Endothelial cell of umbilical vein (primary cell): Measurements from ENCODE around the gene TMEM74B. TPM values are rescaled to one million over a fixed set of nuclear protein-coding genes. Genes with fewer than 3 reads are reported as not detected.

Source experiments
- BruUV-seq: library from RNA; stranded (reverse); fragments of 400-500 nt; replicated peaks from 2 replicates; lab custom pipeline; 2021; lab: Mats Ljungman, UMichigan
- CTCF ChIA-PET: fragments of 300-600, 350-600 bp; sonication (Branson Sonifier 250); formaldehyde crosslinking; loops from one replicate; lab custom pipeline; 2021; ENCODE audit warnings: antibody characterized with exemption, inconsistent platforms; lab: Charles Lee
- POLR2A ChIA-PET: fragments of 300-600, 350-600 bp; sonication (Branson Sonifier 250); formaldehyde crosslinking; loops from one replicate; lab custom pipeline; 2021; ENCODE audit warnings: antibody characterized with exemption, inconsistent platforms; lab: Charles Lee
- DNase-seq: peaks from one replicate; pipeline ENCODE4 v3.0.0-alpha.2; 2011; ENCODE audit warnings: low read depth, low spot score
- FAIRE-seq: peaks from 2 replicates; lab custom pipeline; 2011; peaks lifted over from hg19 to GRCh38; lab: Jason Lieb, UNC
- H2AFZ ChIP-seq: 2 replicates; pipeline ENCODE4 v1.6.0; 2012; ENCODE audit warnings: low read depth, low read length, control low read depth, inconsistent platforms
- H3K27ac ChIP-seq: 2 replicates; pipeline ENCODE4 v1.5.1; 2011; ENCODE audit warnings: low read depth, mild to moderate bottlenecking, control low read depth, low read length, moderate library complexity; ENCODE audit not compliant: insufficient read depth
- H3K27me3 ChIP-seq, 2 experiments: 2 replicates each; pipeline versions ENCODE4 v1.6.0 to v1.6.1; 2011; ENCODE audit warnings: low read length in 2 of 2, mixed read lengths in 1 of 2; ENCODE audit not compliant: control insufficient read depth in 2 of 2, insufficient read depth in 2 of 2
- H3K36me3 ChIP-seq, 2 experiments: 2 replicates in 1 of 2; 3 replicates in 1 of 2; pipeline ENCODE4 v1.5.1; 2011; ENCODE audit warnings: low read length in 2 of 2, mild to moderate bottlenecking in 1 of 2, moderate library complexity in 1 of 2; ENCODE audit not compliant: control insufficient read depth in 2 of 2, insufficient read depth in 2 of 2; ENCODE audit errors: extremely low read depth in 1 of 2
- H3K4me1 ChIP-seq: 3 replicates; pipeline ENCODE4 v1.5.1; 2011; ENCODE audit warnings: mild to moderate bottlenecking, low read length; ENCODE audit not compliant: control insufficient read depth, insufficient read depth; ENCODE audit errors: extremely low read depth
- H3K4me2 ChIP-seq: 2 replicates; pipeline ENCODE4 v1.6.1; 2011; ENCODE audit warnings: low read length, control low read depth, mixed read lengths; ENCODE audit not compliant: insufficient read depth
- H3K4me3 ChIP-seq, 3 experiments: fragments of 200-600 bp in 1 of 3; sonication (generic), shearing (Covaris generic) in 1 of 3; replicated peaks in 1 of 3; 2 replicates each; pipeline ENCODE4 v1.5.1; 2011 to 2016; ENCODE audit warnings: control low read depth in 3 of 3, low read length in 3 of 3, mild to moderate bottlenecking in 2 of 3, inconsistent platforms in 1 of 3, low read depth in 1 of 3, moderate library complexity in 1 of 3; ENCODE audit not compliant: insufficient read depth in 1 of 3
- H3K79me2 ChIP-seq: 2 replicates; pipeline ENCODE4 v1.6.0; 2012; ENCODE audit warnings: low read length, inconsistent platforms; ENCODE audit not compliant: control insufficient read depth, insufficient read depth
- H3K9ac ChIP-seq: replicated peaks from 2 replicates; pipeline ENCODE3; 2011; ENCODE audit warnings: low read length, control low read depth; ENCODE audit not compliant: insufficient read depth; ENCODE audit errors: extremely low read depth
- H3K9me1 ChIP-seq: replicated peaks from 3 replicates; pipeline ENCODE4 v1.6.0; 2011; ENCODE audit warnings: mild to moderate bottlenecking, low read length; ENCODE audit not compliant: control insufficient read depth, insufficient read depth; ENCODE audit errors: extremely low read depth
- H3K9me3 ChIP-seq: replicated peaks from 2 replicates; pipeline ENCODE4 v1.5.1; 2012; ENCODE audit warnings: low read length, inconsistent platforms; ENCODE audit not compliant: control insufficient read depth, insufficient read depth
- H4K20me1 ChIP-seq: replicated peaks from 2 replicates; pipeline ENCODE3; 2011; ENCODE audit warnings: mild to moderate bottlenecking, low read length; ENCODE audit not compliant: control insufficient read depth, insufficient read depth; ENCODE audit errors: extremely low read depth
- EZH2 ChIP-seq: IDR thresholded peaks from 2 replicates; pipeline ENCODE4 v1.6.1; 2012; ENCODE audit warnings: borderline replicate concordance, low read depth, mild to moderate bottlenecking, moderate library complexity, low read length, inconsistent platforms; ENCODE audit not compliant: severe bottlenecking
- FOS ChIP-seq: IDR thresholded peaks from 2 replicates; pipeline ENCODE4 v1.6.1; 2011; ENCODE audit warnings: mild to moderate bottlenecking, low read length, moderate library complexity, borderline replicate concordance; ENCODE audit not compliant: insufficient read depth
- GATA2 ChIP-seq: IDR thresholded peaks from 2 replicates; pipeline ENCODE4 v1.7.0; 2011; ENCODE audit warnings: low read depth, mild to moderate bottlenecking, moderate library complexity, mixed read lengths, low read length; ENCODE audit not compliant: insufficient read length, insufficient read depth
- JUN ChIP-seq: IDR thresholded peaks from 2 replicates; pipeline ENCODE4 v1.6.1; 2011; ENCODE audit warnings: borderline replicate concordance, low read depth; ENCODE audit not compliant: insufficient read length, insufficient read depth
- MYC ChIP-seq: IDR thresholded peaks from one replicate; pipeline ENCODE4 v1.6.1; 2011; ENCODE audit warnings: mild to moderate bottlenecking, low read depth, low read length
- POLR2A ChIP-seq: IDR thresholded peaks from 2 replicates; pipeline ENCODE4 v1.6.1; 2012; ENCODE audit warnings: low read depth, mild to moderate bottlenecking, control low read depth, low read length
- POLR2AphosphoS5 ChIP-seq: IDR thresholded peaks from 2 replicates; pipeline ENCODE4 v1.6.1; 2012; ENCODE audit warnings: low read depth, mild to moderate bottlenecking, control low read depth, low read length, moderate library complexity; ENCODE audit not compliant: insufficient read depth
- dilution Hi-C: fragments of 300-500 bp; cut with MboI; formaldehyde crosslinking; loops from one replicate; pipeline ENCODE4 v1.15.0; 2019; ENCODE audit warnings: low sequenced_read_pairs; ENCODE audit not compliant: extremely low pct_ligation_motif_present
- intact Hi-C: fragments of 100-400 bp; cut with micrococcal nuclease; formaldehyde crosslinking; loops from one replicate; pipeline ENCODE4 v1.10.0; 2022
- polyA plus RNA-seq, 4 experiments: library from polyadenylated mRNA; depleted of rRNA in 3 of 4; stranded (reverse) in 3 of 4; unstranded in 1 of 4; fragments of >200 nt; gene quantifications; 2 replicates each; pipeline versions ENCODE4 v1.2.1 to v1.2.3, GENCODE V29; 2011 to 2012; ENCODE audit warnings: missing spikeins in 1 of 4
- total RNA-seq: library from RNA; stranded (reverse); gene quantifications from 2 replicates; pipeline ENCODE4 v1.2.3, GENCODE V29; 2021
- TF ChIP-seq, protein P1 (sequence below): IDR thresholded peaks from 2 replicates; pipeline ENCODE4 v1.6.1; 2011; ENCODE audit not compliant: insufficient read depth, insufficient read length
- TF ChIP-seq, protein P2 (sequence below), 2 donors: IDR thresholded peaks; 1 replicate in 1 of 2; 2 replicates in 1 of 2; pipeline ENCODE4 v1.5.1; 2011; ENCODE audit warnings: low read length in 2 of 2, mild to moderate bottlenecking in 2 of 2, moderate library complexity in 2 of 2, control low read depth in 1 of 2, inconsistent platforms in 1 of 2, low read depth in 1 of 2; ENCODE audit not compliant: insufficient read depth in 1 of 2; ENCODE audit errors: extremely low read depth in 1 of 2

Gene TMEM74B
- total and polyA plus RNA-seq, 2 donors (not counting 3 experiments of a cell fraction or from before 2014, with no cell fraction given): 0.26 to 1.1 TPM

DNA sequence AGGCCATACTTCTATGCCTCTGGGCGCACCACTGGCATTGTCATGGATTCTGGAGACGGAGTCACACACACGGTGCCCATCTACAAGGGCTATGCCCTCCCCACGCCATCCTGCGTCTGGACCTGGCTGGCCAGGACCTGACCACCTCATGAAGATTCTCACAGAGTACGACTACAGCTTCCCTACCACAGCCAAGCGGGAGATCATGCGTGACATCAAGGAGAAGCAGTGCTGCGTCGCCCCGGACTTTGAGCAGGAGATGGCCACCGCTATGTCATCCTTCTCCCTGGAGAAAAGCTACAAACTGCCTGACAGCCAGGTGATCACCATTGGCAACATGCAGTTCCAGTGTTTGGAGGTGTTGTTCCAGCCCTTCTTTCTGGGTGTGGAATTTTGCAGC lies 23.8 kb downstream of the TMEM74B start:
- FAIRE-seq: no peak
- H3K36me3 ChIP-seq: peaks cover 8 to 20% of the 10 kb centered on the region in 2 experiments

More for the DNA sequence above, 23.8 kb downstream of the TMEM74B start:
- no peak overlapping the region for H3K9ac ChIP-seq
- DNase-seq: no peak
- no peak overlapping the region for H3K4me3 ChIP-seq
- H3K9me3 ChIP-seq: no peaks in the 10 kb centered on the region
- ChIA-PET POLR2A (no interaction called here), CTCF (no interaction called here)
- no peaks in the 10 kb centered on the region for H3K79me2 ChIP-seq
- H2AFZ ChIP-seq: no peak overlapping the region
- no peaks in the 10 kb centered on the region for H4K20me1 ChIP-seq
- no peak overlapping the region for H3K27ac ChIP-seq
- dilution Hi-C loops: no loop called here
- no peaks in the 10 kb centered on the region for H3K9me1 ChIP-seq
- peaks cover 2% of the 10 kb centered on the region for H3K4me1 ChIP-seq
- H3K4me2 ChIP-seq: no peak overlapping the region
- intact Hi-C loops: no loop called here
- H3K27me3 ChIP-seq: no peaks in the 10 kb centered on the region
- TF ChIP-seq POLR2AphosphoS5 (no peak), POLR2A (no peak), GATA2 (no peak), JUN (no peak), FOS (no peak), MYC (no peak), EZH2 (no peak)
- TF ChIP-seq, protein P1, sequence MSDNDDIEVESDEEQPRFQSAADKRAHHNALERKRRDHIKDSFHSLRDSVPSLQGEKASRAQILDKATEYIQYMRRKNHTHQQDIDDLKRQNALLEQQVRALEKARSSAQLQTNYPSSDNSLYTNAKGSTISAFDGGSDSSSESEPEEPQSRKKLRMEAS: no peak
- TF ChIP-seq, protein P2, sequence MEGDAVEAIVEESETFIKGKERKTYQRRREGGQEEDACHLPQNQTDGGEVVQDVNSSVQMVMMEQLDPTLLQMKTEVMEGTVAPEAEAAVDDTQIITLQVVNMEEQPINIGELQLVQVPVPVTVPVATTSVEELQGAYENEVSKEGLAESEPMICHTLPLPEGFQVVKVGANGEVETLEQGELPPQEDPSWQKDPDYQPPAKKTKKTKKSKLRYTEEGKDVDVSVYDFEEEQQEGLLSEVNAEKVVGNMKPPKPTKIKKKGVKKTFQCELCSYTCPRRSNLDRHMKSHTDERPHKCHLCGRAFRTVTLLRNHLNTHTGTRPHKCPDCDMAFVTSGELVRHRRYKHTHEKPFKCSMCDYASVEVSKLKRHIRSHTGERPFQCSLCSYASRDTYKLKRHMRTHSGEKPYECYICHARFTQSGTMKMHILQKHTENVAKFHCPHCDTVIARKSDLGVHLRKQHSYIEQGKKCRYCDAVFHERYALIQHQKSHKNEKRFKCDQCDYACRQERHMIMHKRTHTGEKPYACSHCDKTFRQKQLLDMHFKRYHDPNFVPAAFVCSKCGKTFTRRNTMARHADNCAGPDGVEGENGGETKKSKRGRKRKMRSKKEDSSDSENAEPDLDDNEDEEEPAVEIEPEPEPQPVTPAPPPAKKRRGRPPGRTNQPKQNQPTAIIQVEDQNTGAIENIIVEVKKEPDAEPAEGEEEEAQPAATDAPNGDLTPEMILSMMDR (IDR thresholded peaks at IDR 0.05; ENCODE audit: extremely low read depth in 1 of 2, insufficient read depth in 1 of 2, low read depth in 1 of 2, low read length in 2 of 2): no peak
- no TSS peak for BruUV-seq
